Putamen (tissue), 1 donor: ENCODE data around the gene AADAT.
A peak's percentile ranks its signal among the peaks of the same experiment; 100 is the strongest.
"Not testable (repeated sequence)": the region's sequence is repeated elsewhere in the genome, so short reads cannot be mapped to it uniquely, and the experiment has no call there.

ENCODE experiments used
- DNase-seq: peaks from one replicate; pipeline ENCODE4 v3.0.0-alpha.2; 2016; ENCODE audit warnings: low spot score

Gene AADAT

DNA sequence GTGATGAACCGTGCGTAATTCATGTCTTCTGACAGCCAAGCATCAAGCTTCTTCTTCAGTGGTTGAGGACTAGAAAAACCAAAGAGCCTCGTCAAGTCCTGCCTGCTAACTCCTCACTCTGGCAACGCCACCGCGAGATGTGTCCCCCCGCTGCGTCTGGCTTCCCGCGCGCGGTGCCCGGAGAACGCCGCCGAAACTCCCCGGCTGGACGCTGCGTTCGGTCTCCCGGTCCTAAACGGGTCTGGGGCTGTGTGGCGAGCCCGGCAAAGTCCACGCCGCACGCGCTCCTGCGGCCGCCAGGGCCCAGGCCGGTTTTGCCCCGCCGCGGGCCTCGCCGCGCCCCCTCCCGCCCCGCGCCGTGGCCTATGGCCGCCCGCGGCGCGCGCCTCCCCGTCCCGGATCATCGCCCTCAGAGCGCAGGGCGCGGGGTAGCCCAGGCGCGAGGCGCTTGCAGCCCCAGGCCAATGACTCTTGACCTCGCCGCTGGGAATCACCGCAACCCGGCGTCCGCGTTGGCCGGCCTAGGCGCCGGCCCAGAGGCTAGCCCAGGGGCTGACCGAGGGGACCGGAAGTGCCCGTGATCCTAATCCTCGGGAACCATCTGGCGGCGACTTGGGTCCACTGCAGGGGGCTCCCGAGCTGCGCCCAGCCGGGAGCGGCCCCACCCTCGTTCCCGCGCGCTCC, at the start of gene AADAT:
Gene AADAT, minus strand, starts transcription at position 289 of the 684 bp plus-strand sequence. Its CDS starts 266 bp downstream, at position 23.
- peak; percentile 81 for DNase-seq

DNA sequence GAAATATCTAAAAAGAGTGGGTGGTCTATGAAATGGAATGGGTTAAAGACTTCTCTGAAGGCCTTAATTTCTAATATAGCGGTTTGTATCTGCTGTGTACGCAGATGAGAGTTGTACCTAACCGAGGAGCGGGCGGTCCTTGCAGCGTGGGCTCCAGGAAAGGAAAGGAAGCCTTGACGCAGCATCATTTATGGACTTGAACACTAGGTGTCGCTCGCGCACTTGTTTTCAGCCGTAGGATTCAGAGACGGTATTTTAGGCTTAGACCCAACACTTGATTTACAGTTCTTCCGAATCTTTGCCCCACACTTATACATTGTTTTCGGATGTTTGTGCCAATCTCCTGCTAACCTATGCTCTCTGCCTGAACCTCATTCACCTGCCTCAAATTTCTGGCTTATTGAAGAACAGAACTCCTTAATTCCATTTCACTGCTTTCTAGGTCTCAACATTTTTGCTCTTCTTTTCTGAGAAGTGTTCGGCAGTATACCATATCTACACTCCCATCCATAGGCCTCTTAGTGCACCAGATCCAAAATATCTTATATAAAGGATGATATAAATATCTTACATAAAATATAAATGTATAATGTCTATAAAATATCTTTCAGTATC, 48.9 kb upstream of the AADAT start:
- DNase-seq: peak; percentile 59

DNA sequence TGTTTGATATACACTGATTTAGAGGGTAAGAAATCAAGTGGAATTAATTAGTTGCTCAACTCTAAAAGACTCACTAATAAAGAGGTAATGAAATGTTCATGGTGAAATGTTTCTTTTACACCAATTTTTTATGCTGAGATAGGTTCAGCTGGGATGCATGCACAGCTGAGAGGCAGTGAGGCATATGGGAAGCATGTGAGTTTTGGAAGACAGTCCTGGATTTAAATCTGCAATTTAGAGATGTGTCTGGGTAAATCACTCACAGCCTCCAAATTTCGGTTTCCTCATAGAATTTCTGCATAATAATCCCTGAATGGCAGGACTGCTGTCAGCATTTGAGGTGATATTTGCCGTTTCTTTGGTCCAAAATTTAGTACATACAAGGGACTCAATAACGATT, 48.2 kb upstream of the AADAT start:
- DNase-seq: no peak

DNA sequence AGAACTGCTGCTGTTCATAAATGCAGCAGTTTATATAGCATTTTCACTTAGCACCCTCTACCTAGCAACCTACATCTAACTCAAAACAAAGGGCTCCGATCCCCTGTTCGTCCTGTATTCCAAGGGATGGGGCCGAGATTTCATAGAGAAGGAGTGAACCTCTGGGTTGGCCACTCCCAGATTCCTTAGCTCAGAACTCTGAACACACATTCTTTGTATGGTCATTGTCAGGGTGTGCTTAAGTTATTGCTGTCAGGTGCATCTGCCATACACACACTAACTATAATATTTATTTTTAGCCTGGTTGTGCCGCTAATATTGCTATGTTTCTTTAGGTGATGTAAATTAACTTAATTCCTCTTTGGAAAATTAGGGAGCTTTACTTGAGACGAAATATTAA, 47.7 kb upstream of the AADAT start:
- DNase-seq: no peak

DNA sequence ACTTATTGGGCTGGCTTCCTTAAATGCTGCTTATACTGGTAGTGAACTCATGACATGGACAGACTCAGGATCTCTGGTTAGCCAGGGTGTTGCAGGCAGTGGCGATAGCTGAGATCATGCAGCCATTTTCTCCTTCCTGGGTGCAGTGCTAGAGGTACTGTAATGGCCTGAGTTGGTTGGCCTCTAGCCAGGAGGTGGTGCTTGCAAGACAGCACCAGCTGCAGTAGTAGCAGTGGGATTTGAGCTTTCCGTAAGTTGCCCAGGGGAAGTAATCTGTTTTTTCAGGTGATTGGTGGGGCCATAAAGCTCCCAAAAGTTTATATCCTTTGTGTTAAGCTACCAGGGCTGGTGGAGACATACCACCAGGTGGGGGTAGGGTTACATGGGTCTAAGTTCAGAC, 45.1 kb upstream of the AADAT start:
- no peak for DNase-seq

DNA sequence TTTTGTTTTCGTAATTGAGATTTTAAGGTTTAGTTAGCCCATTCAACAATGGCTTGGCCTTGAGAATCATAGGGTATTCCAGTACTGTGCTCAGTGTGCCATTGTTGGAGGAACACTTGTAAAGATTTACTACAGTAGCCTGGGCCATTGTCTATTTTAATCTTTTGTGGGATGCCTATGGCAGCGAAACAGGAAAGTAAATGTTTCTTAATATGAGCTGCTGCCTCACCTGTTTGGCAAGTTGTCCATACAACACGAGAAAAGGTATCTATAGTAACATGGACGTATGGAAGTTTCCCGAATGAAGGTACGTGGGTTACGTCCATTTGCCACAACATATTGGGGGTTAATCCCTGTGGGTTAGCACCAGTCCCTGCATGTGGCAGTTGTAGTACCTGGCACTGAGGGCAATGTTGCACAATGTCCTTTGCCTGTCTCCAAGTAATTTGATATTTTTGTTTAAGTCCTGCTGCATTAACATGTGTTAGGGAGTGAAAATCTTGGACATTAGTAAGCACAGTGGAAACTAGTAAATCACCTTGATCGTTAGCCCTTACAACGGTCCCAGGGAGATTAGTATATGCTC, 38.6 kb upstream of the AADAT start:
- no peak for DNase-seq

DNA sequence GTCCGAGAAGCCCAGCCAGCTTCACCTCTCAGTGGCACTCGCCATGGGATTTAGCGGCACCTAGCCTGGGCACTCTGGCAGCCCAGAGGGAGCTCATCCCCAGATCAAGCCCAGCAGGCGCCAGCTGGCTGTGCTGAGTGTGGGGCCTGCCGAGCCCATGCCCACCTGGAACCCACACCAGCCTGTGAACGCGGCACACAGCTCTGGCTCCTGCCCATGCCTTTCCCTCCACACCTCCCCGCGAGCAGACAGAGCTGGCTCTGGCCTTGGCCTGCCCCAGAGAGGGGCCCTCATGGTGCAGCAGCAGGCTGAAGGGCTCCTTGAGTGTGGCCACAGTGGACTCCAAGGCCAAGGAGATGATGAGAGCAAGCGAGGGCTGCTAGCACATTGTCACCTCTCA, 38.0 kb upstream of the AADAT start:
- no peak for DNase-seq

DNA sequence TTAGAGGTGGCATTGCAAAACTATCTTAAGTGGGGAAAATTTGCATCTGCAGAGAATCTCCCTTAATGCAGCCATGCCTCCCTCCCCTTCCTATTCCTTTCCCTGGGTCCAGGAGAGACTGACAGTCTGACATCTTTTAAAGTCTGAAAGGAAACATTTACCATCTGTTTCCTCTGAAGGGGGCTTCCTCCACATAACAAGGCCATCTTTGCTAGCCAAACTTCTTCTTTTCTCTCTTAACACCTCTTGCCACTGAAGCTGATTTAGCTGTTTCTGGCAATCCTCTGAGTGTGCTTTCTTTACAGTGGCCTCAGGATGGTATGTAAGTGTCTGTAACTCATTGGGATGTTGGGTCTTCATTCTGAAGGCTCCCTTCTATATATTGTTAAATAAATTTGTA, 34.6 kb upstream of the AADAT start:
- no peak for DNase-seq

DNA sequence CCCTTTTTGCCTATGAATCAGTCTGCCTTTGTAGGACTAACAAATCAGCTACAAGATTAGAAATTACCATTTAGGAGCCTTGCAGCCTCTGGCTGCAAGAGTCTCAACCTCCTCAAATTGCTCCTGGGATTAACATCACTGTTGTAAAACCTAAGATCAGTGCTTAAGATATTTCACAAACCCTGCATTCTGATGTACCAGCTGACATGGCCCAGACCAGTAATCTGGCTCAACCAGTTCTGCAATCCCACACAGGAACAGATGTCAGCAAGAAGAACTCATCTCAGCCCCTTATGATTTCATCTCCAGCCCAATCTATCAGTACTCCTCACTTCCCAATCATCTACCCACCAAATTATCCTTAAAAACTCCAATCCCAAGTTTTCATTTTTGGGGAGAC, 32.5 kb upstream of the AADAT start:
- DNase-seq: no peak

DNA sequence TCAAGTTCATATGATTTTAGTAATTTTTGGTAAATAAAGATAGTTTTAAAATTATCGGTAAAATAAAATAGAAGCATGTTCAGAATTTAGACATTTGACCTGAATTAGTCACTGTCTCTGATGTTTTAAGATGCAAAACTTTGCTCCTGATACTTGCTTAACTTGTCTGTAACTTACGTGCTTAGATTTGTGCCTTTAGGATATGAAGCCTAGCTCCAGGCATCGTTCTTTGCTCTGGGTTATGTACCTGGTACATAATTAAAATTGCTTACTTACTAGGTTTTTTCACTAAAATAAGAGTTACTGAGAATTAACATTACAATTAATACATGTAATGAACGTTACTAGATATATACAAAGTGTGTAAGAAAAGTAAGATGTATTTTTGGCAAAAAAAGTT, 24.9 kb upstream of the AADAT start:
- DNase-seq: no peak

DNA sequence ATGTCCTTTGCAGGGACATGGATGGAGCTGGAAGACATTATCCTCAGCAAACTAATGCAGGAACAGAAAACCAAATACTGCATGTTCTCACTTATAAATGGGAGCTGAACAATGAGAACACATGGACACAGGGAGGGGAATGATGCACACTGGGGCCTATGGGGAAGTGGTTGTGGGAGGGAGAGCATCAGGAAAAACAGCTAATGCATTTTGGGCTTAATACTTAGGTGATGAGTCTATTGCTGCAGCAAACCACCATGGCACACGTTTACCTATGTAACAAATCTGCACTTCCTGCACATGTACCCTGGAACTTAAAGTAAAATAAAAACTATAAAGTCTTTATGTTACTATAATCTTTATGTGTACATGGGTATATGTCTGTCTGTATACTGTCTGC, 24.4 kb upstream of the AADAT start:
- DNase-seq: not testable (repeated sequence)

DNA sequence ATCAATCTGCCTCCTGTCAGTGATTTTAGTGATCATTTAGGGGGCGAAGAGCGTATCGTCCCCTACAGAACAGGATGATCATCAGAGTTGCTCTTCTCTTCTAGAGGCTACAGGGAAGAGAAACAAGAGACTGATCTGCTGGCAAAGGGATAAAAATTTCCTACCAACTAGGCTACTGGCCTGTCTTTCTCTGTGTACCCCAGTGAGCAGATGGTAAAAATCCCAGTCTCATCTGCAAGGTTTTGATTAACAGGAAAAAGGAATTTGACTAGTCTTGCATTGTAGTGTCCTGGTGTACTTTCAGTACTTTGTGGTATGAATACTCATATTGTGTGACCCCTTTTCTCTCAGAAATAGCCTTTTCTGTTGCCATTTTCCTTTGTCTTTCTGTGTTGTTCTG, 21.8 kb upstream of the AADAT start:
- DNase-seq: no peak

DNA sequence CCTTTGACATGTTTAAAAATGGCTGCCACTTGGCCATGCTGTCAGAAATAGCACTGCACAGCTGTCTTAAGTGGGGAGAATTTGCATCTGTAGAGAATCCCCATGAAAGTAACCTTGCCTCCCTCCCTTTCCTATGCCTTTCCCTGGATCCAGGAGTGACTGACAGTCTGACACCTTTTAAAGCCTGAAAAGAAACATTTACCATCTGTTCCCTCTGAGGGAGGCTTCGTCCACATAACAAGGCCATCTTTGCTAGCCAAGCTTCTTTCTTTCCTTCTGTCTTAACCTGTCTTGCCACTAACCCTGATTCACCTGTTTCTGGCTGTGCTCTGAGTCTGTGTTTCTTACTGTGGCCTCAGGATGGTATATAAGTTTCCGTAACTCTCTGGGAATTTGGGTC, 21.3 kb upstream of the AADAT start:
- no peak for DNase-seq

DNA sequence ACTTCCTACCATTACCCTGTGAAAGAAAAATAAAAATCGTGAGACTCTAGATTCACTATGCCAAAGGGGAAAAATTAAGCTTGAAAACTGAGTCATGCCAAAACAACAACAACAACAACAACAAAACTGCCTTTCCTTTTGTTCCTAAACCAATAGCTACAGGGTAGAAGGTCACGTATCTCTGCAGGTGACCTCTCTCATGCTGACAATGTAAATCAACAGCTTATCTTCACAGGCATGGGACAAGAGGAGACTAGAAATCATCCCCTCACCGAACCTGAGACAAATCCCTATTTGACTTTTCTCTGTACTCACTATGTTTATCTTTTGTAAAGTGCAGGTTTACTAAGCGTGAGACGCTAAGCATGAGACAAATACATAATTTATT, 20.5 kb upstream of the AADAT start:
- DNase-seq: no peak

DNA sequence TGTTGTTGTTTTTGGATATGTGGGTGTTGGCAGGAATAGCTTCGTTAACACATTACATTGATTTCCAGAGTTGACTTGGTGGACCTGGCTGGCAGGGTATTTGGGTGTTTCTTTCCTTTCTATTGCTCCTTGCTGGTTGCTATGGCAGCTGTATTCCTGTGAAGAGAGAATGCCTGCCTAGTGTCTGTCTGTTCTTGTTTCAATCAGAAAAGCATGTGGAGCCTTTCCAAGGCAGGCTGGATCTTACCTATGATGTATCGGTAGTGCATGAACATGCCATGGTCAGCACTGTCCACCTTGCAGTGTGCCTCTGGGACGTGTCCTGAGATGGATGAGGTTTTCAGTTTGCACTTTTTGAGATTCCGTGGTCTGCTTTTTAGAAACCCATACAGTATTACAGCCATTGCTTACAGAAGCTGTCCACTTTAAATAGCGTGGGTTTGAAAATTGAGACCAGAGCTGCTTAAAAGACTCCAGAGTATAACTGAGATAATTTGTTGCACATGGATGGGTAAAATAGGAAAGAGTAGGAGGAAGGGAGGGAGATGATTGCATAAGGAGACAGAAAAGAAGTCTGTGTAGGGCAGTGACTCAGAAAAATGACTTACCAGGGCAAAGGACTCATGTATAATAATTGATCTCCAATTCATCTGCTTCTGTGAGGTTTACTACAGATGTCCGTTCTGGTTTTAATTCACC, 20.0 kb upstream of the AADAT start:
- DNase-seq: peak; percentile 31

DNA sequence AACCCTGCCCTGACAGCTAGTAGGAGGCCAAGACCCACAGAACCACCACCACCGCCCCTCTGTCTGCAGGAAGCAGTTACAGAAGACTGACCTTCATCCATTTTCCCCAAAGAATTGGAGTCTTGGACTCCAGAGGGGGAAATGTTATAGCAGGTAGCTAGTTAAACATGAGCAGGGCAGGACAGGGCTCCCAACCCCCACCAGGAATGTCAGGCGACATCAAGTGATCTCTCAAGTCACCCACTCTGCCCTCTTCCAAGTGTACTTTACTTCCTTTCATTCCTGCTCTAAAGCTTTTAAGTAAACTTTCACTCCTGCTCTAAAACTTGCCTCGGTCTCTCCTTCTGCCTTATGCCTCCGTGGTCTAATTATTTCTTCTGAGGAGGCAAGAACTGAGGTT, 17.1 kb upstream of the AADAT start:
- no peak for DNase-seq

DNA sequence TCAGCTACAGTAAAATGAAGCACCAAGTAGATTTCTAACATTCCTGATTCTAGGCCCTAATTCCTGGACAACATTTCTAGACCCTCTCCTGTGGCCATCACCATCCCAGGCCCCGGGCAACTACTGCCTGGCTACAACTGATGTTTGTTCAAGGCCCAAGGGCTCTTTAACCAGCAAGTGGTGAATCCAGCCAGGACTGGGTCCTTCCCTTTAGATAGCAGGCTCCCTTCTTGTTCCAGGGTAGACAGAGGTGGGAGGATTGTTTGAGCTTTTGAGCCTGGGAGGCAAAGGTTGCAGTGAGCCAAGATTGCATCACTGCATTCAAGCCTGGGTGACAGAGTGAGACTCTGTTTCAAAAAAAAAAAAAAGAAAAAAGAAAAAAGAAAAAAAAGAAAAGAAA, 12.7 kb upstream of the AADAT start:
- DNase-seq: no peak

DNA sequence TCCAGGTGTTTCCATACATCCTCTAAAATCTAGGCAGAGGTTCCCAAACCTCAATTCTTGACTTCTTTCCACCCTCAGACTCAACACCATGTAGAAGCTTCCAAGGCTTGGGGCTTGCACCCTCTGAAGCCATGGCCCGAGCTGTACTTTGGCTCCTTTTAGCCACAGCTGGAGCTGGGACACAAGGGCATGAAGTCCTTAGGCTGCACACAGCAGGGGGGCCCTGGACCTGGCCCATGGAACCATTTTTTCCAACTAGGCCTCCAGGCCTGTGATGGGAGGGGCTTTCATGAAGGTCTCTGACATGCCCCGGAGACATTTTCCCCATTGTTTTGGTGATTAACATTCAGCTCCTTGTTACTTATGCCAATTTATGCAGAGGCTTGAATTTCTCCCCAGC, 8.4 kb upstream of the AADAT start:
- not testable (repeated sequence) for DNase-seq

DNA sequence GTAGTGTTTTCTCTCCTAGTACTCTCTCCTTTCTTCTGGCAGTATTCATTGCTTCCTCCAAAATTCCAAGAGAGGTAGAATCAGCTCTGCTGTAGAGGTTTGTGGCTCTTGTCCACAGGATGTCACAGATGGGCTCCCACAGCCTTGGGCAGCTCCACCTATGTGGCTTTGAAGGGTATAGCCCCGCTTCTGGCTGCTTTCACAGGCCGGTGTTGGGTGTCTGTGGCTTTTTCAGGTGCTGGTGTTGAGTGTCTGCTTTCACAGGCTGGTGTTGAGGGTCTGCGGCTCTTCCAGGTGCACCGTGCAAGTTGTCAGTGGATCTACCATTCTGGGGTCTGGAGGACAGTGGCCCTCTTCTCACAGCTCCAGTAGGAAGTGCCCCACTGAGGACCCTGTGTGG, 7.9 kb upstream of the AADAT start:
- DNase-seq: no peak

DNA sequence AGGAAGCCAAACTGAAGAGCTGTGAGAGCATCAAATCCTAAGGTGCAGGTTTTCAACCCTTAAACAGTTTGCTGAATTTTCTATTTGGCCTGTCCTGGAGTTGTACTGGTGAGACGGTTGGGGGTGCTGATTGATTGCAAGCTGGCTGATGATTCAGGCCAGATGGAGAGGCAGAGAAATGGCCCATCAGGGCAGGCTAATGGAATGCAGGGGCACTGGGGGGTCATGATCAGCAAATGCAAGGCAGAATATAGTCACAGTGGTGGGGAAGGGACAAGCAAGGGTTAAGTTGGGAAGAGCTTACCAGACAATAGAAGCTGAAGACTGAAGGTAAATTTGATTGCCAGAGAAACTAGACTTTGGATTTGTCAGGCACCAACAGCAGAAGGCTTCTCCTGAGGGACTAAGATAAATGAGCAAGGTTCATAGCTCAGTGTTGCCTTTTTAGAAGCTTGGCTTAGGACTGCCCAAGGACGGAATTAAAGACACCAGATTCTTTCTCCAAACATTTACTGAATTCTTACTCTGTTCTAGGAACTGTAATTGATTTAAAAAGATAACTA, 4.3 kb upstream of the AADAT start:
- DNase-seq: no peak

DNA sequence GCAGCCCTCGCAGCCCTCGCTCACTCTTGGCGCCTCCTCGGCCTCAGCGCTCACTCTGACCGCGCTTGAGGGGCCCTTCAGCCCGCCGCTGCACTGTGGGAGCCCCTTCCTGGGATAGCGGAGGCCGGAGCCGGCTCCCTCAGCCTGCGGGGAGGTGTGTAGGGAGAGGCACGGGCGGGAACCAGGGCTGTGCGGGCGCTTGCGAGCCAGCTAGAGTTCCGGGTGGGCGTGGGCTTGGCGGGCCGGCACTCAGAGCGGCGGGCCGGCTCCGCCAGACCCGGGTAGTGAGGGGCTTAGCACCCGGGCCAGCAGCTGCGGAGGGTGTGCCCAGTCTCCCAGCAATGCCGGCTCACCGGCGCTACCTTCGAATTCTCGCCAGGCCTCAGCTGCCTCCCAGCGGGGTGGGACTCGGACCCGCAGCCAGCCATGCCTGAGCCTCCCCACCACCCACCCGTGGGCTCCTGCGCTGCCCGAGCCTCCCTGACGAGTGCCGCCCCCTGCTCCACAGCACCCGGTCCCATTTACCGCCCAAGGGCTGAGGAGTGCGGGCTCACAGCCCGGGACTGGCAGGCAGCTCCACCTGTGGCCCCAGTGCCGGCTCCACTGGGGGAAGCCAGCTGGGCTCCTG, 1.4 kb upstream of the AADAT start:
- DNase-seq: no peak

DNA sequence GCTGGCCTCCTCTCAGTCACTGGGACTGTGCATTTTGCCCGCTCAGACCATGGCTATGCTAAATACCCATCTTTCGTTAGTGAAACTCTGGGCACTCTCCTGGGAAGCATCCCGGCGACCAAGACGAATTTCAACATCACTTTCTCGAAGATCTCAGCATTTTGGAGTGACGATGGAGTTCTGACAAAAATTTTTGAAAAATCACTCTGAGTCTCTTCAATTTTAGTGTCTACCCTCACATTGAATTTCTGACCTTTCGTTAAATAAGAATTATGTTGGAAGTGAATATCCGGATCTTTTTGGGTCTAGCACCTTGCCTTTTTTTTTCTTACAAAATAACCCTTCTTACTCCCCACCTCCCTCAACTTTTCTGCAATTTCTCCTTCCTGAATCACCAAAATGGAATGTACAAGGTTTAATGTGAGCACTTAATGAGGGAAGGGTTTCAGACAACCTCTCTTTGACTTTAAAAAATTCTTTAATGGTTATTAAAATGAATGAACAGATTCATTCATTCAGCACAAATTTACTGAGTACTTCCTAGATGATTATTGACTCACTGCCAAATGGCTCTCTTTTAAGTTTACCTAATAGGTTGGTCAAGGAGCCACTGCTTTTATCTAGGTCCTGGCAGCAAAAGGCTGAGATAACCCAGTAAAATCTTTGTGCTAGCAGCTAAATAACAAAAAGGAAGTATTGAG, 746 bp upstream of the AADAT start:
- DNase-seq: no peak
